HepG2 (cell line): ENCODE results near the gene GPR39. TPM values are rescaled to one million over a fixed set of nuclear protein-coding genes. Genes with fewer than 3 reads are reported as not detected.

Experiments used
- ATAC-seq: fragments of 200-7000 bp; cut with Tn5 transposase; 3 replicates; pipeline ENCODE4 v1.9.1; 2020; ENCODE audit warnings: mild to moderate bottlenecking, moderate library complexity
- BruUV-seq: library from RNA; stranded (reverse); fragments of 400-500 nt; replicated peaks from 2 replicates; lab custom pipeline; 2021; lab: Mats Ljungman, UMichigan
- CTCF ChIA-PET: fragments of 300-600 bp; formaldehyde crosslinking; extraction: SDS; loops from one replicate; lab custom pipeline; 2021; ENCODE audit warnings: low total read pairs, inconsistent platforms, low intra/inter-chr PET ratio; lab: Yijun Ruan, JAX
- POLR2A ChIA-PET: fragments of 350-600 bp; sonication (Branson Sonifier 250); formaldehyde crosslinking; loops from one replicate; lab custom pipeline; 2020; ENCODE audit warnings: antibody characterized with exemption, inconsistent platforms; lab: Yijun Ruan, JAX
- DNase-seq: peaks from one replicate; pipeline ENCODE4 v3.0.0-alpha.2; 2015; ENCODE audit warnings: low spot score
- FAIRE-seq: peaks from 3 replicates; lab custom pipeline; 2011; peaks lifted over from hg19 to GRCh38; lab: Jason Lieb, UNC
- H2AFZ ChIP-seq: one replicate; pipeline ENCODE4 v1.6.1; 2011; ENCODE audit warnings: low read length, inconsistent platforms
- H3K27ac ChIP-seq: fragments of 300-600 bp; 3 replicates; pipeline ENCODE4 v1.8.0; 2011; ENCODE audit warnings: mixed run types, mild to moderate bottlenecking, mixed read lengths, low read length, inconsistent platforms; ENCODE audit not compliant: insufficient read depth; ENCODE audit errors: extremely low read length
- H3K27me3 ChIP-seq, 2 experiments: fragments of 200-600 bp in 1 of 2; 2 replicates in 1 of 2; 3 replicates in 1 of 2; pipeline versions ENCODE4 v1.6.0 to v1.8.0; 2011; ENCODE audit warnings: low read length in 2 of 2, mild to moderate bottlenecking in 2 of 2, moderate library complexity in 2 of 2, inconsistent platforms in 1 of 2; ENCODE audit not compliant: insufficient read depth in 2 of 2, control insufficient read depth in 1 of 2
- H3K36me3 ChIP-seq, 2 experiments: fragments of 200-600 bp in 1 of 2; replicated peaks in 1 of 2; 2 replicates in 1 of 2; 3 replicates in 1 of 2; pipeline versions ENCODE4 v1.5.1 to v1.8.0; 2011; ENCODE audit warnings: low read length in 2 of 2, inconsistent platforms in 1 of 2; ENCODE audit not compliant: insufficient read depth in 2 of 2, control insufficient read depth in 1 of 2
- H3K4me1 ChIP-seq: 2 replicates; pipeline ENCODE4 v1.5.1; 2012; ENCODE audit warnings: low read length, inconsistent platforms; ENCODE audit not compliant: insufficient read depth
- H3K4me2 ChIP-seq: 2 replicates; pipeline ENCODE4 v1.6.0; 2011; ENCODE audit warnings: low read depth, low read length, inconsistent platforms
- H3K4me3 ChIP-seq, 3 experiments: fragments of 200-600 bp in 1 of 3; sonication (generic), shearing (Covaris generic) in 1 of 3; replicated peaks in 1 of 3; 2 replicates each; pipeline ENCODE4 v1.5.1; 2011 to 2016; ENCODE audit warnings: low read length in 3 of 3, inconsistent platforms in 2 of 3, low read depth in 2 of 3, mild to moderate bottlenecking in 2 of 3, control low read depth in 1 of 3, mixed read lengths in 1 of 3; ENCODE audit not compliant: insufficient read depth in 1 of 3
- H3K79me2 ChIP-seq: one replicate; pipeline ENCODE4 v1.6.1; 2011; ENCODE audit warnings: low read length, inconsistent platforms; ENCODE audit not compliant: insufficient read depth
- H3K9ac ChIP-seq: 2 replicates; pipeline ENCODE4 v1.6.0; 2011; ENCODE audit warnings: mild to moderate bottlenecking, low read depth, low read length, inconsistent platforms; ENCODE audit not compliant: insufficient read depth
- H3K9me3 ChIP-seq: 2 replicates; pipeline ENCODE4 v1.5.1; 2012; ENCODE audit warnings: mild to moderate bottlenecking, low read length
- H4K20me1 ChIP-seq: 2 replicates; pipeline ENCODE4 v1.6.0; 2011; ENCODE audit warnings: inconsistent platforms, mild to moderate bottlenecking, low read length, moderate library complexity; ENCODE audit not compliant: insufficient read depth
- DPF2 ChIP-seq: sonication (generic); formaldehyde crosslinking; IDR thresholded peaks from 2 replicates; pipeline ENCODE4 v1.4.0; 2020; ENCODE audit warnings: mild to moderate bottlenecking, low read depth, missing genetic modification reagents, borderline replicate concordance
- JUNB ChIP-seq: sonication (generic); formaldehyde crosslinking; IDR thresholded peaks from 2 replicates; pipeline ENCODE4 v1.8.0; 2022; ENCODE audit warnings: missing genetic modification reagents, mild to moderate bottlenecking, borderline replicate concordance
- NCOA1 ChIP-seq: sonication (generic); formaldehyde crosslinking; IDR thresholded peaks from 2 replicates; pipeline ENCODE4 v1.9.0; 2021; ENCODE audit warnings: missing genetic modification reagents
- PAWR ChIP-seq: sonication (generic); formaldehyde crosslinking; IDR thresholded peaks from 2 replicates; pipeline ENCODE4 v1.4.0; 2020; ENCODE audit warnings: missing genetic modification reagents, mild to moderate bottlenecking, borderline replicate concordance
- SETDB1 ChIP-seq: sonication (generic); formaldehyde crosslinking; IDR thresholded peaks from 2 replicates; pipeline ENCODE4 v1.5.1; 2020; ENCODE audit warnings: missing genetic modification reagents, mild to moderate bottlenecking, borderline replicate concordance
- SP2 ChIP-seq: sonication (generic); formaldehyde crosslinking; IDR thresholded peaks from 2 replicates; pipeline ENCODE4 v1.5.1; 2020; ENCODE audit warnings: mild to moderate bottlenecking, missing genetic modification reagents
- ZFP37 ChIP-seq: sonication (generic); formaldehyde crosslinking; IDR thresholded peaks from 2 replicates; pipeline ENCODE4 v1.4.0; 2020; ENCODE audit warnings: missing genetic modification reagents, borderline replicate concordance
- ZFP62 ChIP-seq: sonication (generic); formaldehyde crosslinking; IDR thresholded peaks from 2 replicates; pipeline ENCODE4 v1.4.0; 2020; ENCODE audit warnings: missing genetic modification reagents
- ZNF317 ChIP-seq: sonication (generic); formaldehyde crosslinking; IDR thresholded peaks from 2 replicates; pipeline ENCODE4 v1.5.0; 2020; ENCODE audit warnings: mild to moderate bottlenecking, missing genetic modification reagents
- ZNF550 ChIP-seq: sonication (generic); formaldehyde crosslinking; IDR thresholded peaks from 2 replicates; pipeline ENCODE4 v1.4.0; 2020; ENCODE audit warnings: mild to moderate bottlenecking, missing genetic modification reagents, borderline replicate concordance
- ZNF75D ChIP-seq: sonication (generic); formaldehyde crosslinking; IDR thresholded peaks from 2 replicates; pipeline ENCODE4 v1.8.1; 2023; ENCODE audit warnings: missing genetic modification reagents, mild to moderate bottlenecking, borderline replicate concordance
- ZNF782 ChIP-seq: sonication (generic); formaldehyde crosslinking; IDR thresholded peaks from 2 replicates; pipeline ENCODE4 v1.4.0; 2020; ENCODE audit warnings: missing genetic modification reagents, mild to moderate bottlenecking, borderline replicate concordance
- WGBS: methylation state at CpG from one replicate; pipeline ENCODE4 v1.1.6; 2017; ENCODE audit warnings: low lambda C conversion rate; 5-methylcytosine and 5-hydroxymethylcytosine counted together
- in situ Hi-C: cut with HindIII; loops from 2 replicates; pipeline ENCODE4 v1.10.0; 2017; ENCODE audit warnings: low pct_unique_long_range_greater_than_20kb; ENCODE audit not compliant: extremely low pct_ligation_motif_present
- intact Hi-C: fragments of 100-400 bp; cut with micrococcal nuclease; formaldehyde crosslinking; loops from one replicate; pipeline ENCODE4 v1.10.0; 2022; ENCODE audit not compliant: unreplicated experiment
- polyA plus RNA-seq, 8 experiments: library from polyadenylated mRNA; depleted of rRNA in 3 of 8; stranded (reverse) in 7 of 8; unstranded in 1 of 8; fragments of >200 nt; fragmentation: Illumina TruSeq in 4 of 8; extraction: Trizol in 4 of 8; gene quantifications; 2 replicates each; pipeline versions ENCODE4 v1.2.1 to v1.2.3, GENCODE V29; 2011 to 2016; ENCODE audit warnings: low read depth in 4 of 8, missing spikeins in 1 of 8, mixed read lengths in 1 of 8; ENCODE audit not compliant: insufficient read depth in 1 of 8
- total RNA-seq, 5 experiments: library from RNA; depleted of rRNA; stranded (reverse); fragments of >200 nt; fragmentation: Illumina TruSeq; extraction: Trizol; gene quantifications; 2 replicates each; pipeline ENCODE4 v1.2.3, GENCODE V29; 2016; ENCODE audit warnings: low read depth in 1 of 5
- TF ChIP-seq, protein P1 (sequence below): sonication (generic); IDR thresholded peaks from 2 replicates; pipeline ENCODE4 v1.6.1; 2016; ENCODE audit warnings: low read depth, borderline replicate concordance
- TF ChIP-seq, protein P2 (sequence below): sonication (generic); formaldehyde crosslinking; IDR thresholded peaks from 2 replicates; pipeline ENCODE4 v1.4.0; 2020; ENCODE audit warnings: mild to moderate bottlenecking, missing genetic modification reagents

The GPR39 gene
- total and polyA plus RNA-seq, 2 of the 13 experiments (the other 11 are each of a cell fraction or from before 2014, with no cell fraction given), result 0.16 to 0.62 TPM

DNA sequence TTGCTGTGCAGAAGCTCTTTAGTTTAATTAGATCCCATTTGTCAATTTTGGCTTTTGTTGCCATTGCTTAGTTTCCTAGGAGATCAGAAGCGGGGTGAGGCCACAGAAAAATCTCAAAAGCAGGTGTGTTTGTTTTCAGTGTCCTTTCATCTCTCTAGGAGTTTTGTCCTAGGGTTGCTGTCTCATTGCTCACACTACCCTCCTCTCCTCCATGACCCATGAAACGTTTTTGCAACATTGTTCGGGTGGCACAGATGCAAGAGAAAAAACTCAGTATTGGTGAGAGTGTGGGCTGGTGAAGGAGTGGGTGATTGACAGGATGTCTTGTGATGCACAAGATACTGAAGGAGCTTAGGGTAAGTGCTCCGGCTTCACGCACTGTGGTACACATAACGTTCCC, 149.8 kb downstream of the GPR39 start:
- H2AFZ ChIP-seq, result no peak overlapping the region
- DNase-seq (no peak), ATAC-seq (no peak), FAIRE-seq (no peak)
- no peaks in the 10 kb centered on the region for H3K79me2 ChIP-seq
- intact Hi-C loops, result no loop called here
- POLR2A ChIA-PET, result no interaction called here
- H3K27me3 ChIP-seq, result no peaks in the 10 kb centered on the region
- H4K20me1 ChIP-seq, result no peaks in the 10 kb centered on the region
- H3K27ac ChIP-seq, result no peak overlapping the region
- no peaks in the 10 kb centered on the region for H3K36me3 ChIP-seq
- H3K4me3 ChIP-seq, result no peak overlapping the region
- no TSS peak for BruUV-seq
- CTCF ChIA-PET, result no interaction called here
- no peaks in the 10 kb centered on the region for H3K4me1 ChIP-seq
- in situ Hi-C loops, result no loop called here
- 44% methylated on average over 6 of the region's 6 CpGs for WGBS
- peaks cover 28% of the 10 kb centered on the region for H3K9me3 ChIP-seq
- H3K4me2 ChIP-seq, result no peak overlapping the region
- no peak overlapping the region for H3K9ac ChIP-seq
- TF ChIP-seq PAWR (CRISPR knock-in tag) (no peak), DPF2 (no peak), JUNB (CRISPR knock-in tag) (no peak), NCOA1 (no peak), SP2 (no peak), ZFP62 (no peak), ZNF550 (CRISPR knock-in tag) (no peak), SETDB1 (CRISPR knock-in tag) (no peak), ZNF75D (CRISPR knock-in tag) (no peak), ZNF317 (CRISPR knock-in tag) (no peak), ZFP37 (CRISPR knock-in tag) (no peak), ZNF782 (CRISPR knock-in tag) (no peak)
- TF ChIP-seq, protein P1, sequence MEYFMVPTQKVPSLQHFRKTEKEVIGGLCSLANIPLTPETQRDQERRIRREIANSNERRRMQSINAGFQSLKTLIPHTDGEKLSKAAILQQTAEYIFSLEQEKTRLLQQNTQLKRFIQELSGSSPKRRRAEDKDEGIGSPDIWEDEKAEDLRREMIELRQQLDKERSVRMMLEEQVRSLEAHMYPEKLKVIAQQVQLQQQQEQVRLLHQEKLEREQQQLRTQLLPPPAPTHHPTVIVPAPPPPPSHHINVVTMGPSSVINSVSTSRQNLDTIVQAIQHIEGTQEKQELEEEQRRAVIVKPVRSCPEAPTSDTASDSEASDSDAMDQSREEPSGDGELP, result no peak
- TF ChIP-seq, protein P2, sequence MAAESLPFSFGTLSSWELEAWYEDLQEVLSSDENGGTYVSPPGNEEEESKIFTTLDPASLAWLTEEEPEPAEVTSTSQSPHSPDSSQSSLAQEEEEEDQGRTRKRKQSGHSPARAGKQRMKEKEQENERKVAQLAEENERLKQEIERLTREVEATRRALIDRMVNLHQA (CRISPR knock-in tag), result no peak
